D341Med (cell line): Measurements from ENCODE around the gene TAF11L14.
"Not testable (repeated sequence)": the region's sequence is repeated elsewhere in the genome, so short reads cannot be mapped to it uniquely, and the experiment has no call there.

ENCODE experiments used
- DNase-seq: peaks from one replicate; pipeline ENCODE4 v3.0.0; 2012; ENCODE audit warnings: low spot score

Gene TAF11L14

GRCh38 chr5:17634160-17634559 is at the start of gene TAF11L14:
TAF11L14 (plus strand) TSS chr5:17634460.
- DNase-seq = no peak

- not testable (repeated sequence) for DNase-seq
Measured at GRCh38 chr5:17585658-17586057, 48.6 kb upstream of the TAF11L14 start, which contains the start of gene TAF11L7. TAF11L7 (minus strand) TSS chr5:17585758.

GRCh38 chr5:17590860-17591259 is 43.4 kb upstream of the TAF11L14 start, which contains the start of gene TAF11L8:
TAF11L8 (minus strand) TSS chr5:17590960.
- DNase-seq = not testable (repeated sequence)

GRCh38 chr5:17594255-17594654 is 40.0 kb upstream of the TAF11L14 start, which contains the start of gene TAF11L9:
TAF11L9 (minus strand) TSS chr5:17594394.
- not testable (repeated sequence) for DNase-seq

GRCh38 chr5:17597728-17598127 is 36.5 kb upstream of the TAF11L14 start, which contains the start of gene TAF11L10:
TAF11L10 (minus strand) TSS chr5:17597828.
- not testable (repeated sequence) for DNase-seq

- not testable (repeated sequence) for DNase-seq
Measured at GRCh38 chr5:17603880-17604279, 30.4 kb upstream of the TAF11L14 start, which contains the start of gene TAF11L11. TAF11L11 (plus strand) TSS chr5:17604183.

GRCh38 chr5:17604951-17605350 is 29.3 kb upstream of the TAF11L14 start:
- no peak for DNase-seq

GRCh38 chr5:17607461-17607860 is 26.8 kb upstream of the TAF11L14 start:
- not testable (repeated sequence) for DNase-seq

- DNase-seq = not testable (repeated sequence)
Measured at GRCh38 chr5:17610092-17610491, 24.2 kb upstream of the TAF11L14 start, which contains the start of gene TAF11L12. TAF11L12 (plus strand) TSS chr5:17610392.

- DNase-seq = no peak
Measured at GRCh38 chr5:17614872-17615605, 19.2 kb upstream of the TAF11L14 start.

GRCh38 chr5:17619354-17619753 is 14.9 kb upstream of the TAF11L14 start:
- DNase-seq = no peak

- no peak for DNase-seq
Measured at GRCh38 chr5:17620627-17621026, 13.6 kb upstream of the TAF11L14 start.

- no peak for DNase-seq
Measured at GRCh38 chr5:17625686-17626085, 8.6 kb upstream of the TAF11L14 start.

GRCh38 chr5:17631788-17632187 is 2.5 kb upstream of the TAF11L14 start, which contains the start of gene TAF11L13:
TAF11L13 (plus strand) TSS chr5:17632088.
- DNase-seq = not testable (repeated sequence)

- not testable (repeated sequence) for DNase-seq
Measured at GRCh38 chr5:17649232-17649631, 15.0 kb downstream of the TAF11L14 start.

- DNase-seq = not testable (repeated sequence)
Measured at GRCh38 chr5:17655201-17655759, 21.0 kb downstream of the TAF11L14 start.

GRCh38 chr5:17655921-17656320 is 21.7 kb downstream of the TAF11L14 start:
- no peak for DNase-seq

GRCh38 chr5:17663182-17663581 is 28.9 kb downstream of the TAF11L14 start:
- DNase-seq = no peak

GRCh38 chr5:17665836-17666235 is 31.6 kb downstream of the TAF11L14 start:
- no peak for DNase-seq

GRCh38 chr5:17666726-17667235 is 32.5 kb downstream of the TAF11L14 start:
- no peak for DNase-seq

- no peak for DNase-seq
Measured at GRCh38 chr5:17670353-17670752, 36.1 kb downstream of the TAF11L14 start.

GRCh38 chr5:17678751-17679324 is 44.6 kb downstream of the TAF11L14 start:
- DNase-seq = no peak
